CD4-positive, alpha-beta T cell treated with Interleukin-15 for 4 hours (primary cell): Measurements from ENCODE around the gene LYPD6.
"Not testable (repeated sequence)": the region's sequence is repeated elsewhere in the genome, so short reads cannot be mapped to it uniquely, and the experiment has no call there.

Source experiments
- DNase-seq: peaks from one replicate; pipeline ENCODE4 v3.0.0-alpha.2; 2020; ENCODE audit warnings: low spot score

Gene LYPD6, protein sequence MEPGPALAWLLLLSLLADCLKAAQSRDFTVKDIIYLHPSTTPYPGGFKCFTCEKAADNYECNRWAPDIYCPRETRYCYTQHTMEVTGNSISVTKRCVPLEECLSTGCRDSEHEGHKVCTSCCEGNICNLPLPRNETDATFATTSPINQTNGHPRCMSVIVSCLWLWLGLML

DNA sequence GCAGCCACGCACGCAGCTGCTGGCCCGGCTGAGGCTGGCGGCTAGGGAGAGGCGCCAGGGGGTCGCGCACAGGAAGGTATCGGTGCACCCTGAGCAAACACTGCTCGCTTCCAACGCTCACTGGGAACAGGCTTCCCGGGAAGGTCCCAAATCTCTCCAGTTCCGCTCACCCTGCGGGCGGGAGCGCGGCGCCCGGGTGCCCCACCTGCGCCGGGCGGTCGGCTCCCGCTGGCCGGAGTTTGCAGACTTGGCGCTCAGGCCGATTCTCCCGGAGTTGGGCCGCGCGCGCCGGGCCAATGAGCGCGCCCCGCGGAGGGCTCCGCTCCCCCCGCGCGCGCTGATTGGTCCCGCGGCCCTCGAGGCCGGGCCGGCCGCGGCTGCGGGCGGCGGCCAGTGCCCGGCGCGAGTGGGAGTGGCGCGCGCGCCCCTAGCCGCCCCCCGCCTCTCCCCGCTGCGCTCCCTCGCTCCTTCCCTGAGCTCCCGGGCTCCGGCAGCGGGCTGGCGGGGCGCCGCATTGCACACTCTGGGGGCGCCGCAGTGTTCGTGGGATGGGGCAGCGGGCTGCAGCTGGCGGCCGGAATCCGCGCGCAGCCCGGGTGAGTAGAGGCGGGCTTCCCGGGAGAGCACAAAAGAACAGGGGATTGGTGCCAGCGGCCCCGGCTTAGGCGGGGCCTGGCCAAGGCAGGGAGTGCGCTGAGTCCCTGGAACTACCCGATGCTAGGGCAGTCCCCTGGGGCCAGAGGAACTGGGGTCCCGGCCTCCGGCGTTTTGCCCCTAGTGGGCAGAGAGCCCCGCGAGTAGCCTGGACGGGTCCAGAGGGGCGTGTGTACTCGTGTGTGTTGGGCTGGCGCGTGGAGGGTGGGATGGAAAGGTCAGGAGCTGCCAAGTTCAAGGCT is at the start of gene LYPD6:
Gene LYPD6 (plus strand): TSS at position 461 of the 896 bp plus-strand sequence. CDS start 107,122 bp downstream, outside the sequence.
- DNase-seq = no peak

DNA sequence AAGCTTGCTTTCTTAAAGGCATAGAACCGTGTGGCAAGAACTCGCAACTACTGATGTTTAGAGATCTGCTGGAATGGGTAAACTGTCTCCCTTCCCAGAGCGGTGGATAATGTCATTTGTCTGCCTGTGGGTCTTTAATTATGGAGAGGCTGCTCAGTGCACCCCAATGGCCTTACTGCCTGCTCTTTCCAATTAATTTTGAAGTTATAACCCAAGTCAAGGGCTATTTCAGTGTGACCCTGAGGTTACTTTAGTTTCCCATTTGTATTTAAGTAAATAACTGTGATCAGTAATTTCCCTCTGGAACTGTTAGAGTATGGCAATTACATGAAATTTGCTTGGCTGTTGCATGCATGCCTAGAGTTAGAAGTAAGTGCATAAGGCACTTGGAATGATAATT is 48.9 kb upstream of the LYPD6 start:
- DNase-seq = no peak

DNA sequence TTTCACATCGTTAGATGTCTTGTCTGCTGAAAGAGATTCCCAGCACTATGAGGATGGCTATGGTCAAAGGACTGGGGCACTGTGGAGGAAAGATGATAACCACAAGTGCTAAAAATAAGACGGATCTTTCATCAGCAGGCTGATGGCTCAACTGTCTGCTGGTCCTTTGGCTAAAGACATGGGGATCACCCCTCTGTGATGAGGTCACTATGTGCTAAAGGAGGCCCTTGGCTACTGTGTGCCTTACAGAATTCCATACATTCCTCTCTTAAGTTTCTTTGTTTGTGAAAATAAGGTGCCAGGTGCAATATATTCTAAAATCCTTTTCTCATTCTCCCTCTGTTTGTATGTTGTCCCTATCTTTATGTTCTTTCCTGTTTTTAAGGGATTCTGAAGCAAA is 39.7 kb upstream of the LYPD6 start:
- no peak for DNase-seq

DNA sequence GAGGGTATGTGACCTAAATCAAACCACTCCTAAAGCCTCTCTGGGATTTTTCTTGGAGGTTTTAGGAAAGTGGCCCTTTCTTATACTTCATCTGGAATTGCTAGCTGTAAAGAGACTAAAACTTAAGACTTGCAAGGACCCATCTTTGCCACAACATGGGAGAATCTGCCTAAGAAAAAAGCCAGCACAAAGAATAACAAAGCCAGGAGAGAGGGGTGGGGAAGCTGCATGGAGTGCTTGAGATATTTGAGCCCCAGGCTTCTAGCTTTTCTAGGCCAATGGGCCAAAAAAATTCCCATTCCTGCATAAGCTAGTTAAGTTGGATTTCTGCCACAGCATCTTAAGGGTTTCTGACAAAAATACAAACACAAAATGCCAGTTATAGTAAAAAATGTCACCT is 38.5 kb upstream of the LYPD6 start:
- DNase-seq = no peak

DNA sequence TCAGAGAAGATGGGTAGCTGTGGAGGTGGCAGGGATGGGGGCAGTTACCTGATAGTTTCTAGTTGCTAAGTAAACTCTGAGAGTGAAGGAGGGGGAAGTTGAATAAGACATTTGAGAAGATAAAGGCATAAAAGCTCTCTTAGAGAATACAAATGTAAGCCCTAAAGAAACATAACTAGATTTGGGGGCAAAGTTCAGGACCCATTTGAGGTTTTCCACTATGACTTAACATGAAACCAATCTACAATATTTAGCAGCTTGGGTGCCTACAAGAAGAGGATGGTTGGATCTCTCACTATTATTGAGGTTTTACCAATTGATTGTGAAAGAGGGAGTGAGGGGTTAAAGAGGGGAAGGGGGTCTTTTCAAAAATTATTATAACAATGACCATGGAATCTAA is 34.4 kb upstream of the LYPD6 start:
- no peak for DNase-seq

DNA sequence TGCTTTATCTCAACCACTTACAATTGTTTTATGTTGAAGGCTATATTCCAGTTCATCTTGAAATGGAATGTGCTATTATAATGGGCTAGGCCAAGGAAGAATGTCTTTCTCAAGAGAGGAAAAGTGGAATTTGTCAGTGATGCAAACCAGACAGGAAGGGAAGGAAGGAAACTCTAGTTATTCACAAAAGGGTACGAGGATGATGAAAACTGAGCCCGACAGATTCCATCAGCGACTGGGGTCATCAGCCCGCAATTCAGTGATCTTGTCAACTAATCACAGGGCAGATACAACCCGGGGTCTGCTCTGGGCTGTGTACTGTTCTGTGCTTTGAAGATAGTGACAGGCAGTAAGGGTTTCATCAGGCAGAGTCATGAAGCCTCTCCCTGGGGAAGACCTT is 23.4 kb upstream of the LYPD6 start:
- no peak for DNase-seq

DNA sequence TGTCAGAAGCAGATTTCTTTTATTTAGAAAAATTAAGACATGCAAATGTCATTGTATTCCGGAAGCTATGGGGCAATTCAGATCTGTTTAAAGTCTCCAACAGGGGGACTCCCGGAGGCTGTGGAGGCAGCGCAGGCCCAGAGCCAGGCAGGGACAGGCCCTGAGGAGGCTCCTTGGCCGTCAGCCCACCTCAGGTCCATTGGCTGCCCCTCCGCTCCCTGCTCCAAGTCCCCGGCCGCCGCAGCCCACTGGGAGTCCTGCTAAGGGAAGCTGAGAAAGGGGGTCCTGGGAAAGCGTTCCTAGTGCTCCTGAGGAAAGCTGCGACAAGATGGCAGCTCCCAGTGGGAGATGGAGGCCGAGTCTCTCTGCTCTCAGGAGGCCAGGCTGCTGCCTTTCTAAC is 20.0 kb upstream of the LYPD6 start:
- no peak for DNase-seq

DNA sequence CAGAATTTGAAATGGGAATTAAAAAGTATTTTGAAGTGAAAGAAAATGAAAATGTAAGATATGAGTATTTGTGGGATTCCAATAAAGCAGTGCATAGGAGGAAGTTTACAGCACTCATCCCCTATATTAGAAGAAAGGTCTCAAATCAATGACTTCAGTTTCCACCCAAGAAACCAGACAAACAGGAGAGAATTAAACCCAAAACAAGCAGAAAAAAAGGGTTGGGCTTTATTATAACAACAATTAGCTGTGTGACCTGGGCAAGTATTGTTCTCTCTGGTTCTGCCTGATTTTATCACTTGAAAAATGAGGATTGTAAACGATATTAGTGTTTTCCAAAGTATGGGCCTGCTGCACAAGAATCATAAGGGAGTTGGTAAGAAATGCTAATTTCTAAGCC is 18.3 kb upstream of the LYPD6 start:
- DNase-seq = no peak

DNA sequence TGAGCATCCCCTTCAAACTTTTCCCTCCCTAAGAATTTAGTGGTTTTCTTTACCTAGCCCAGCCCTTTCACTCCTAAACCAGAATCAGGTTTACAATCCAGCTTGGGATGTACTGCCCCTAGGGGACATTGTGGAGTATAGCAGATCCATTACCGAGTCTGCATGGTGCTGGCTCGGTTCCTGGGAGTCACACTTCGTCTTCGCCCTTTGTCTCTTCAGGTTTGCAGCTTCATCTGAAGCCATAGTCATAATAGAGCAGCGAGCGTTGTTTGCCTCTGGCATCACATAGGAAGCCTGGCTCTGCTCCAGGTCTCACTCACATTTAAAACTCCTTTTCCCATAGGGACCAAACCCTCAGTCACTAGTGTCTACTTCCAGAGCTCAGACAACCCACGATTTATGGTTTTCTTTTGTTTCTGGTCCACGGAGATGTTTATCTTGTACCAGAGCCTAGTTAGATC is 16.8 kb upstream of the LYPD6 start:
- DNase-seq = peak; percentile 2

DNA sequence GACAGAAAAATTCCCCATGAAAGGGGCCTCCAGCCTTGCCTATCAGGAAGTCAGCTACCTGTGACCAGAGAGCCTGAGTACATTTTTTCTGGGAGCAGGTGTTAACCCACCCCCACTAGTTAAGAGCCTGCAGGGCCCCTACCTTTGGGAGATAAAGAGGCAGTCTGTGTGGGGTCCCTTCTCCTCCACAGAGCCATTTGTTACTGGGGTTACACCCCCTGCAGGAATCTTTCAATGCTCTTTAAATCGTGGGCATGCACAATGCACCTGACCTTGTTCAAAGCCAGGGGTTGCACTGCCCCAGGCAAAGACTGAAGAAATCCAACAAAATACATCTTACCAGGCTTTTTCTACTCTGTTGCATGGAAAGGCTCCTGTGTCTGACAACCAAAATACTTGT is 15.7 kb upstream of the LYPD6 start:
- DNase-seq = no peak

DNA sequence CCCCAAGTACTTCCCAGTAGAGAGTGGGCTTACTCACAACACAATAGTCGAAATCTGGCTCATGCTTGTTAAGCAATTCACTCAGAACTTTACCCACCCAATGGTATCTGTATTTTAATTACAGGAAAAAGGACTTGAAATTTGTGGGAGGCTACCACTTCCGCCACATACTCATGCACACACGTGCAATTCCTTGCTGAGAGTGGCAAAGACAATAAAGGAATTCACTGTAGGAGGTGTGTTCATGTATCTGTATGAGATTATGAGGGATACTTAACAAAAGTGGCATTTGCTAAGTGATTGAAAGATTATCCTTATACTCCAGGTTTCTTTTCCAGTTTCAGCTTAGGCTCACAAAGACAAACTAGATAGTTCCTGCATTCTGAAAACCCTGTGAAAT is 14.9 kb upstream of the LYPD6 start:
- DNase-seq = no peak

DNA sequence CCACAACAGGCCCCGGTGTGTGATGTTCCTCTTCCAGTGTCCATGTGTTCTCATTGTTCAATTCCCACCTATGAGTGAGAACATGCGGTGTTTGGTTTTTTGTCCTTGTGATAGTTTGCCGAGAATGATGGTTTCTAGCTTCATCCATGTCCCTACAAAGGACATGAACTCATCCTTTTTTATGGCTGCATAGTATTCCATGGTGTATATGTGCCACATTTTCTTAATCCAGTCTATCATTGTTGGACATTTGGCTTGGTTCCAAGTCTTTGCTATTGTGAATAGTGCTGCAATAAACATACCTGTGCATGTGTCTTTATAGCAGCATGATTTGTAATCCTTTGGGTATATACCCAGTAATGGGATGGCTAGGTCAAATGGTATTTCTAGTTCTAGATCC is 11.8 kb upstream of the LYPD6 start:
- not testable (repeated sequence) for DNase-seq

DNA sequence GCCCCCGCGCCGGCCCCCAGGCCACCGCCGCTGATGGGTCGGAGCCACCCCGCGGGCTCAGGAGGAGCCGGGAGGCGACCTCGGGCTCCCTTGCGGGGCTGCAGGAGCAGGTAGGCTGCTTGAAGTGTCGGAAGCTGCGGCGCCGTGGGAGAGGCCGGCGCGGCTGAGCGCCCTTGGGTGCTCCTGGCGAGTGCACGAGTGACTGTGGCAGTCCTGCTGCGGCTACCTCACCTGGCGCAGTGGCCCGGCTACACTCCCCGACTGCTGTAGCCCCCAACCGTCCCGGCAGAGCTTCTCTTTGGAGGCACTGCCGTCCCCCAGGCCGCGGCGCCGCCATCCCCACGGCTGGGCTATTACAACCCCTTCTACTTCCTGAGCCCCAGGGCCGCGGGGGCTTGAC is 10.0 kb upstream of the LYPD6 start:
- no peak for DNase-seq

DNA sequence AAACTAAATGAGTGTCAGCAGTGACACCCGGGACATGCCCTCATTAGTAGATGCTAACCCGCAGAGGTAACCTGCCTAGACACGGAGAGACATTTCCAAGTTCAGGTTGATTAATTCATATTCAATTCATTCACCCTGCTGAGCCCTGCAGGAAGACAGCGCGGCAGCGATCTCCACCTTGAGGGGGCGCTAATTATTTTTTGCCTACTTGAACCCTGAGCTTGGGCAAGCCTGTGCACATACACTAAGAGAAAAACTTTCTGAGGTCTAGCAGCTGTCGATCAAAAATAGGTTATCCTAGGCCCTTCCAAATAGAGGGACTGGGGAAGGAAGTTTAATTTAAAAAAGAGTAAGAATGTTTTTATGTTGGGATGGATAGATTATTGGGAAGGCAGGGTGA is 1.3 kb upstream of the LYPD6 start:
- no peak for DNase-seq

DNA sequence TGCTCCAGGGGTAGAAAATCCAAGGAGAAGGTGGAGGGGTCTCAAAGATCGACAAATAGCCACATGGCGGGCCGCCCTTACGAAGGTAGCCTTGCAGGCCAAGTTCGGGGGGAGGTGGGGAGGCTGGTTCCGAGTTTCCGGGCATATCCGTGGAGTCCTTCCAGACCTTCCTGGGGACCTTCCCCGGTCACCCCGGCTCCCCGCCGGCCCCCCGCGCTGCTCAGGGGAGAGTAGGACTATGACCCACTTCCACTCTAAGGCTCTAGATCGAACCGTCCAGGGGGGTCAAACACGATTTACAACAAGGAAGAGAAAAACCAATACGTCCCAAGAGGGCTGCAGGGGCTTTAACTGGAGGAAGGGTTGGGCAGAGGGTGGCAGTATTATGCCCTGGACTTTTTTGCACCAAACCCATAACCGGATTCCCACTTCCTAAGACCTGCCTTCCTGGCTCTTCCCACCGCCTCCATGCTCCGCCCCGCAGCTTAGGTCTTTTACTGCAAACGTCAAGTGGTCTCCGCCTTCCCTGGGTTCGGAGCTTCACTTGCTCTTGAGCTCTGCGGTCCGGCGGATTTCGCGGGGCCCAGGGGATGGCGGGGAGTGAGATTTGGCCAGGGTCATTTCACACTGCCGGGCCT is 779 bp upstream of the LYPD6 start:
- DNase-seq = no peak

DNA sequence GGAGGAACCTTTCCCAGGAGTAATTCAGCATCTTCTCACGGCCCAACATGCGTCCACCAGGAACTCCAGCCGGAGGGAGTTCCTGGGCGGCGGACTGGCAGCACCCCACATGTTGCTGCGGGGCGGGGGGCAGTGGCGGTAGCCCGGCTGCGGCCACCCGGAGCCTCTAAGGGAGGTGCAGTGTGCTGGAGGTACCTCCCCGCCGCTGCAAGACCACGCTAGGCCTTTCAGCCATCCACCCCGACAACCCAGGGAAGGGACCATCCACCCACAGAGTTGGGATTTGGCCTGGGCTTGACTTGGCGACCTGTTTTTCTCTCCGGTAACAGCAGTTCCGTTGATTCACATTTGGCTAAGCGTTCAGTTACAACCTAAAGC is 625 bp downstream of the LYPD6 start:
- DNase-seq = no peak

DNA sequence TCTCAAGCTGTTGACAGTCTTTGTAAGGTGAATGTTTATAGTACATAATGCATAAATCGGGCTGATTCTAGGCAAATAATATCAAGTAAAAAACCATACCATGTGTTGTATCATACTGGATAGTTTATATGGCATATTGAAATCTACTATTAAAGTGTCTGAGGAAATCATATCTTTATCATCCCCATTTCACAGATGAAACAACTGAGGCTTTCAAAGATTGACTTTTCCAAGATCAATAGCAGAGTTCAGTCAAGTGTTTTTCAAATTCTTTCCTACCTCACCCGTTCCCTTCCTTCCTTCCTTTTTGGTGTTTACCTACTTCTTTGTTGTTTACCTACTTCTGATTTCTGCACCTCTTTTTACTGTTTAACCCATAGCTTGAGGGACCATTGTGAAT is 2.0 kb downstream of the LYPD6 start:
- DNase-seq = no peak

DNA sequence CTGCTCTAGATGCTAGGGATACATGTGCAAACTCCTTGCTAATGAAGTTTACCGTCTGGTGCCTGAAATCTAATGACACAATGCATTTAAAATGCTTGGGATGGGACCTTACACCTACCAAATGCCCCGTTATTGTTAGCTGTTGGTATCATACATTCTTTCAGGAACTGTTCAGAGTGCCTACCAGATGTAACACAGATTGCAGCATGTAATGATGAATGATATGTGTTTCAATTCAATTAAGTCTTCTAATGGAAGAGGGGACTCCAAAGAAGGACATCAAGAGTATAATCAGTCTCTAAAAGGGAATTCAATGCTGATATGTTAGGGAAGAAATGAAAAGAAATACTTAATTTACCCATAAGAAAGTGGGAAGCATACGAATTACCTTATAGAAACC is 3.2 kb downstream of the LYPD6 start:
- no peak for DNase-seq

DNA sequence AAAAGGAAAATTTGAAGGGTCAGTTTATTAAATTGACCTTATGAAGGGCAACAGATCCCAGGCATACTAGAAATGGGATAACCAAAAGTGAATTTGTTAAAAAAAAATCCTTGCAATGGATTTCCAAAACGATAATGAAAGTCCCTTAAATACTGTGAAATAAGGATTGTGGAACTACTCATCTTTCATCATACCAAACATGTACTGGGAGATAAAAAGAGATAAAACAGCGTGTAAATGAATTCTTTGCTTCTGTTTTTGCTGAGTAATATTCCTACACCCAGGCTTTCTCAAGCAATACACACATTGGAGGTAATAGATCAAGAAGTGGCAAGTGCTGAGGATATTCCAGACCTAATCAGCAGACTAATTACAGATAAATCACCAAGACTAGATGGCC is 3.8 kb downstream of the LYPD6 start:
- DNase-seq = no peak

DNA sequence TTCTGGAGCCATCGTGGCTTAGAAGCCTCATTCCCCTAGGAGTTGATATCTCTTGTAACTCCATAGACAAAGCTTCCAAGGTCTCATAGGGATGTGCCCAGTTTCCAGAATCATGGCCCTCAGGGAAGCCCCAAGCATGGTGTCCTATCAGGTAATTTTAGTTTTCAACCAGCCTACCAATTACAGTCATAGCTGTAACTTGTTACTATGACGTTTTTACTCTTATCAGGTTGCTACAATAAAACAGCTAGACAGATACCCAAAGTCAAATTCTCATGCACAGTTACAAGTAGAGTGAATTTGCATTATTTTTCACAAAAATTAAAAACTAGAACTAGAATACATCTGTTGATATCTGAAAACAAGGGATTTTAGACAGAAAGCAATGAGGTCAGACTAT is 8.9 kb downstream of the LYPD6 start:
- DNase-seq = no peak

DNA sequence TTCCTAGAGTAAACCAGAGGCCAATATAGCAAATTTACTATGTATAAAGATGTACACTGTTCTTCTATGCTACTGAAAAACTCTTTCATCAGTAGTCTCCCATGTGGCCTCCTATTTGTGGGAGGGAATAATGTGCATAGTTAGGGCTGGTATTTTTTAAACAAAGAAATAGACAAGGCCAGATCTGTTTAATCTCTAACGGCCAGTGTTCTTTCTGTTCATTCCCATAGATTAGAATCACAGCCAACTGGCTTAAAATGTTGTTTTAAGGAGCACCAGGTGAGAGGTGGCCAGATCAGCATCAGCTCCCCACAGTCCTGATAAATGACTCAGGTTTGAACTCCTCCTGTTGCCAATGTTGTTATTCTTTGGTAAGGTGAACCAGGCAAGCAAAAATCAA is 12.1 kb downstream of the LYPD6 start:
- DNase-seq = no peak

DNA sequence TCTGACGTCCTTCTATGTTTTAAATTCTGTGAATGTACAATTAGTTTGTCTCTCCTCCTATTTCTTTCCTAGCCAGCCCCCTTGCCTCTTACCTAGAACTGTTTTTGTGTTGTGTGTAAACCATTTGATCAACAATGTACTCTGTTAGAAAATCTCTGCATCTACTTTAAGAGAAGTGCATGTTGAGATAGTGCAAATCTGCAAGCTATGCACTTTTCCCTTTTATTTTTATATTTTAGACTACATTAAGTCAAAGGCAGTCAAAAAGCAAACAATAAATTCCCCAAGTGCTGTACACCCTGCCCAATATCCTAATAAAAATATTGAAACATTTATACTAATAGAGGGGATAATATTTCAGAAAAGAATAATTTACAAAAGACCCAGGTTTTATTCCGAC is 13.7 kb downstream of the LYPD6 start:
- no peak for DNase-seq

DNA sequence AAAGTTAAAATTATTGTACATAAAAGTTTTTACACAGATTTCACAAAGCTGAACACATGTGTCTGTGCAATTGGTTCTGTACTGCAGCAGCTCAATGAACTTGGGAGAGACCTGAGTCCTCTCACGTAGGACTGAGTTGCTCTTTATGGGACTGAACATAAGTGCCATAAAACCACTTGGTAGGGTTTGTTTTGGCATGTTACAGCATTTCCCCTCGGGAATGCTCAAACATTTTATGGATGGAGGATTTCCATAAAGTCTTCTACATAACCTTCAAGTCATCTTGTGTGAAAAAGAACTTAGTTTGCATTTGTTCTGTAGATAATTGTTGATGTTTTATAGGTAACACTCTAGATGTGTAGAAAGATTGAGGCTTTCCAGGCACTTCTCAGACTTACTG is 15.9 kb downstream of the LYPD6 start:
- no peak for DNase-seq
